Natural killer cell (primary cell): ENCODE results near the gene GPR35. TPM values are rescaled to one million over a fixed set of nuclear protein-coding genes. Genes with fewer than 3 reads are reported as not detected.
A peak's percentile ranks its signal among the peaks of the same experiment; 100 is the strongest.

Experiments used
- ATAC-seq, 3 donors: fragments of 150-1000 bp in 2 of 3; fragments of 200-7000 bp in 1 of 3; cut with Tn5 transposase; 1 replicate in 1 of 3; 2 replicates in 2 of 3; pipeline ENCODE4 v1.10.0; 2021; ENCODE audit warnings: mild to moderate bottlenecking in 2 of 3, moderate library complexity in 2 of 3
- DNase-seq, 2 donors: peaks; one replicate each; pipeline versions ENCODE4 v3.0.0 to v3.0.0-alpha.2; 2013 to 2021; ENCODE audit warnings: mixed read lengths in 1 of 2
- H3K27ac ChIP-seq: one replicate; pipeline ENCODE4 v1.5.1; 2013; ENCODE audit warnings: mild to moderate bottlenecking, low read length
- H3K27me3 ChIP-seq: one replicate; pipeline ENCODE4 v1.6.1; 2013; ENCODE audit warnings: low read length; ENCODE audit not compliant: control insufficient read depth, insufficient read depth
- H3K36me3 ChIP-seq: one replicate; pipeline ENCODE4 v1.6.1; 2013; ENCODE audit warnings: low read length; ENCODE audit not compliant: control insufficient read depth, insufficient read depth
- H3K4me1 ChIP-seq: one replicate; pipeline ENCODE4 v1.6.1; 2013; ENCODE audit warnings: low read length; ENCODE audit not compliant: control insufficient read depth, insufficient read depth
- H3K4me3 ChIP-seq: one replicate; pipeline ENCODE4 v1.5.1; 2013; ENCODE audit warnings: low read length
- H3K9me3 ChIP-seq: one replicate; pipeline ENCODE4 v1.6.1; 2013; ENCODE audit warnings: low read length; ENCODE audit not compliant: control insufficient read depth, insufficient read depth
- H3K27ac Mint-ChIP-seq, 2 donors: one replicate each; pipeline ENCODE4 v1.8.0; 2022; ENCODE audit warnings: mild to moderate bottlenecking in 2 of 2, mixed read lengths in 2 of 2, moderate library complexity in 1 of 2
- H3K27me3 Mint-ChIP-seq, 2 donors: one replicate each; pipeline ENCODE4 v1.8.0; 2022; ENCODE audit warnings: low read depth in 2 of 2, mixed read lengths in 2 of 2
- H3K36me3 Mint-ChIP-seq: one replicate; pipeline ENCODE4 v1.8.0; 2022; ENCODE audit warnings: mixed read lengths
- H3K4me1 Mint-ChIP-seq, 2 donors: one replicate each; pipeline ENCODE4 v1.8.0; 2022; ENCODE audit warnings: mixed read lengths in 2 of 2
- H3K4me3 Mint-ChIP-seq: one replicate; pipeline ENCODE4 v1.8.0; 2022; ENCODE audit warnings: mild to moderate bottlenecking, moderate library complexity, mixed read lengths
- H3K9me3 Mint-ChIP-seq, 2 donors: one replicate each; pipeline ENCODE4 v1.8.0; 2022; ENCODE audit warnings: mixed read lengths in 2 of 2
- CTCF ChIP-seq: fragments of 200-600 bp; IDR thresholded peaks from one replicate; pipeline ENCODE4 v1.8.0; 2022; ENCODE audit warnings: antibody characterized with exemption
- WGBS: methylation state at CpG from one replicate; pipeline ENCODE4 v1.1.7; 2013; ENCODE audit warnings: missing lambda C conversion rate; ENCODE audit not compliant: insufficient coverage; 5-methylcytosine and 5-hydroxymethylcytosine counted together
- intact Hi-C: fragments of 100-400 bp; cut with micrococcal nuclease; formaldehyde crosslinking; loops from one replicate; pipeline ENCODE4 v1.14.2; 2022
- total RNA-seq, 4 donors: library from RNA; stranded (reverse); fragments of 120-200 nt in 1 of 4; gene quantifications; one replicate each; pipeline versions ENCODE4 v1.2.3 to v1.2.4, GENCODE V29; 2013 to 2022

GPR35 gene
- total RNA-seq, 3 donors from 2014 or later (not counting 1 experiment from before 2014, with no cell fraction given): 10.6 to 19.7 (median 15.7) TPM

- Histone ChIP-seq H3K36me3 (peaks cover 55% of the 10 kb centered on the region), H3K27ac (no peak overlapping the region), H3K9me3 (no peaks in the 10 kb centered on the region), H3K4me1 (peaks cover 30% of the 10 kb centered on the region), H3K4me3 (no peak overlapping the region), H3K27me3 (no peaks in the 10 kb centered on the region)
- TF ChIP-seq CTCF: no peak
- Mint-ChIP-seq H3K4me3 (no peak overlapping the region), H3K4me1 (peaks cover 21 to 39% of the 10 kb centered on the region in 2 donors), H3K36me3 (no peaks in the 10 kb centered on the region), H3K27me3 (no peaks in the 10 kb centered on the region), H3K9me3 (no peaks in the 10 kb centered on the region), H3K27ac (no peak overlapping the region)
- 97% methylated on average over 26 of the region's 26 CpGs for WGBS
- intact Hi-C loops: no loop called here
- no peak for ATAC-seq
- no peak for DNase-seq
These were observed 47.8 kb upstream of the GPR35 start for GRCh38 chr2:240577281-240578109.

- peaks cover 49% of the 10 kb centered on the region for H3K36me3 ChIP-seq
- Mint-ChIP-seq H3K4me3 (no peak overlapping the region), H3K27me3 (no peaks in the 10 kb centered on the region), H3K27ac (no peak overlapping the region), H3K36me3 (no peaks in the 10 kb centered on the region), H3K9me3 (no peaks in the 10 kb centered on the region), H3K4me1 (peaks cover 21 to 40% of the 10 kb centered on the region in 2 donors)
- H3K27ac ChIP-seq: no peak overlapping the region
- H3K9me3 ChIP-seq: no peaks in the 10 kb centered on the region
- intact Hi-C loops: no loop called here
- no peak for TF ChIP-seq CTCF
- H3K4me3 ChIP-seq: no peak overlapping the region
- H3K4me1 ChIP-seq: peaks cover 25% of the 10 kb centered on the region
- H3K27me3 ChIP-seq: no peaks in the 10 kb centered on the region
- ATAC-seq: no peak
- no peak for DNase-seq
- 96% methylated on average over 9 of the region's 9 CpGs for WGBS
These were observed 47.2 kb upstream of the GPR35 start for GRCh38 chr2:240578110-240578450.

- peak overlapping the region in 1 of 2 donors; percentile 77 for H3K27ac Mint-ChIP-seq
- ATAC-seq: no peak
- H3K9me3 Mint-ChIP-seq: no peaks in the 10 kb centered on the region
- Histone ChIP-seq H3K27ac (no peak overlapping the region), H3K36me3 (peaks cover 48% of the 10 kb centered on the region), H3K4me3 (no peak overlapping the region), H3K9me3 (no peaks in the 10 kb centered on the region), H3K4me1 (peaks cover 25% of the 10 kb centered on the region), H3K27me3 (no peaks in the 10 kb centered on the region)
- H3K4me3 Mint-ChIP-seq: no peak overlapping the region
- no peaks in the 10 kb centered on the region for H3K36me3 Mint-ChIP-seq
- no peaks in the 10 kb centered on the region for H3K27me3 Mint-ChIP-seq
- DNase-seq: no peak
- peaks cover 21 to 40% of the 10 kb centered on the region in 2 donors for H3K4me1 Mint-ChIP-seq
- no peak for TF ChIP-seq CTCF
- intact Hi-C loops: no loop called here
- WGBS: 88% methylated on average over 8 of the region's 8 CpGs
These were observed 46.8 kb upstream of the GPR35 start for GRCh38 chr2:240578488-240578887.
